ENCODE results near the gene IRX1. TPM values are rescaled to one million over a fixed set of nuclear protein-coding genes. Genes with fewer than 3 reads are reported as not detected.

IRX1 gene
- total RNA-seq, 1 donor from 2014 or later, result not detected

DNA sequence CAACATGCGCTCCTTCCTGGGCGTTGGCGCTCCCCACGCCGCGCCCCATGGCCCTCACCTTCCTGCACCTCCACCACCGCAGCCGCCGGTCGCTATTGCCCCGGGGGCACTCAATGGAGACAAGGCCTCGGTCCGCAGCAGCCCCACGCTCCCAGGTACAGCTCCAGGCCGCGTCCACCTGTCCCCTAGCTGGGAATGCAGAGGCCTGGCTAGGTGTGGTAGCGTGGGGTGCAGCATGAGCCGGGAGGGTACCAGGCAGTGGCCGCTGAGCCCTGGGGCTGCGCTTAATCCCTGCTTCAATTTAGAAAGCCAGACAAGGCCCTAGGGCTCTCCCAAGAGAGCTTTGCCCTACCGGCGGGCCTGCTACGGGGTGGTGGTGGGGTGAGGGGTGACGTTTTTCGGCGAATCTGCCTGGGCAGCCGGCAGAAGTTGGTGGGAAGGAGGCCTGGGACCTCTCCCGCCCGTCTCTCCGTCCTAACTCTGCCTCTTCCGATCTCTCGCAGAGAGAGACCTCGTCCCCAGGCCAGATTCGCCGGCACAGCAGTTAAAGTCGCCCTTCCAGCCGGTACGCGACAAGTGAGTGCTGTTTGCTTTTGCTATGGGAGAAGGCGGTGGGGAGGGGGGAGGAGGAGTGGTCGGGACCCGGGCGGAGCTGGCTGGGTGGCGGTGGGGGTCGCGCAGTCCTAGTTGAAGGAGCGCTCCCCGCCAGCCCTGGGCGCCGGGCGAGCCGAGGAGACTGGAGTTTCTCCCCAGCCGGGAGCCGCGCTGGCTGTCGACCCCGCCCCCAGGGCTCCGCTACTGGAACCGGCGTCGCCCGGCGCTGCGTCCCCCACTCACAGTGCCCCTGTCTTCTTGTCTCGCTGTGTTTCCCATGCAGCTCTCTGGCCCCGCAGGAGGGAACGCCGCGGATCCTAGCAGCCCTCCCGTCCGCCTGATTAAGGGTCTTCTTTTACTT, 4.8 kb downstream of the IRX1 start:
- no peak for DNase-seq (ENCODE audit: low spot score)

DNA sequence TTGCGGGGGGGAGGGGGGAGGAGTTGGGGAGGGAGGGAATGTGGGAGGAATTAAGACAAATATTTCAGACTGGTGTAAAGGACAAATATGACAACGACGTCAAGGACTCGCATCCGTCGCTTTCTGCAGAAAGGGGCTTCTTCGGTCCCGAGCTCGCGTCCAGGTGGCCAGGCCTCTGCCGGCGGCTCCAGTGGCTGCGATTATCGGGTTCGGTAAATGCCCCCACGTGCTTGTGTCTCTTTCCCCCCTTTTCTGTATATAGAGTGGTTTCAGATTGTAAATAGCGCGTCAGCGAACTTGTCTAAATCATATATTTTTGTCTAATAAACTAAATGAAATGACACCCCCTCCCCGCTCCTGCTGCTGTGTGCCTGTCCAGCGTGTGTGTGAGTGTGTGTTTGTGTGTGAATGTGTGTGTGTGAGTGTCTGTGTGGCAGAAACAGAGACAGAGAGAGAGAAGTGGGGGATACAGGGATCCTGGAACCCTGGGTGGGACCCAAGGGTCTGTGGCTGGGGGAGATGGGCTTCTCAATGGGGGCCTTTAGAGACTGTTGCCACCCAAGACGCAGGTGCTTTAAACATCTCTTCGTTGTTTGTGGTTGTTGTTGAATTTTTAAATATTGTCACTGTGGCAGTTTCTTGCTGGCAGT, 5.6 kb downstream of the IRX1 start:
- DNase-seq (ENCODE audit: low spot score), result no peak

DNA sequence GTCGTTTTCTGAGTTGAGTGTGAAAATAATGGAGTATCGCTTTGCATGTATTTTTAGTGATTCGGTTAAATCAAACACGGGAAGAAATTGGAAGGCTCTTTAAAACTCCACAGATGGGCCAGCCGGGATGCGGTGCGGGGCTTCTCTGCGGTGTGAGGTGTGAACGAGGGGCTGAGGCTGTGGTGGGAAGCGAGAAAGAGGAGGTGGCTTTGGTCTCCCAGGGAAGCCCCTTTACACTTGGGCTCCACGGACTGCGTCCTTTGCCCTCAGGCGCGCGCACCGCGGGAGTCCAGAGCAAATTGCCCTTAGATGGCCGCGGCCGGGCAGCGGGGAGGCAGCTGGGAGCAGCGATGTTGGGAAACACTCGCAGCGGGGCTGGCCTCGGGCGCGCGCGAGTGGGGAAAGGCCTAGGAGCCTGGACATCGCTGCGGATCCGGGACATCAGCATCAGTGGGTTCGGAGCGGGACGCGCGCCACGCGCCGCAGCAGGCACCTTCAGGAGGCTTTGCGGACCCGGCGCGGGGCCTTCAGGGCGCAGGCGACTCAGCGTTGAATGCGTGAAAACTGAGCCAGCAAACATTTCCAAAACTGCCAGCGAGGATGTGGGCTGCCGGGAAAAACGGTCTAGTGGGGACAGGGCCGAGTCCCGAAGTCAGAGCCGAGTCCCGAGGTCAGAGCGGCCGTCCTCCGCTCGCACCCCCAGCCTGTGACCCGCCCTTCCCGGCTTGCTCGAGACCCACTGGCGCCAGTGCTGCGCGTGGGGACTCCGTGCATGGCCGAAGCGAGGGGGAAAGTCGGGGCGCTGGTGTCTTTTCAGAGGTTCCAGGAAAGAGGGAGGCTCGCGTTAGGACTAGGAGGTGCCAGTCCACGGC, 6.5 kb downstream of the IRX1 start:
- no peak for DNase-seq (ENCODE audit: low spot score)

- DNase-seq (ENCODE audit: low spot score), result no peak
Measured at GRCh38 chr5:3602785-3603502, 7.3 kb downstream of the IRX1 start.

GRCh38 chr5:3604501-3604900, 8.9 kb downstream of the IRX1 start:
- no peak for DNase-seq (ENCODE audit: low spot score)

GRCh38 chr5:3605298-3606010, 9.8 kb downstream of the IRX1 start:
- DNase-seq (ENCODE audit: low spot score), result no peak

- no peak for DNase-seq (ENCODE audit: low spot score)
Measured at GRCh38 chr5:3606121-3606831, 10.6 kb downstream of the IRX1 start.

GRCh38 chr5:3607541-3608181, 12.0 kb downstream of the IRX1 start:
- DNase-seq (ENCODE audit: low spot score), result no peak

GRCh38 chr5:3609120-3609681, 13.6 kb downstream of the IRX1 start:
- no peak for DNase-seq (ENCODE audit: low spot score)

DNA sequence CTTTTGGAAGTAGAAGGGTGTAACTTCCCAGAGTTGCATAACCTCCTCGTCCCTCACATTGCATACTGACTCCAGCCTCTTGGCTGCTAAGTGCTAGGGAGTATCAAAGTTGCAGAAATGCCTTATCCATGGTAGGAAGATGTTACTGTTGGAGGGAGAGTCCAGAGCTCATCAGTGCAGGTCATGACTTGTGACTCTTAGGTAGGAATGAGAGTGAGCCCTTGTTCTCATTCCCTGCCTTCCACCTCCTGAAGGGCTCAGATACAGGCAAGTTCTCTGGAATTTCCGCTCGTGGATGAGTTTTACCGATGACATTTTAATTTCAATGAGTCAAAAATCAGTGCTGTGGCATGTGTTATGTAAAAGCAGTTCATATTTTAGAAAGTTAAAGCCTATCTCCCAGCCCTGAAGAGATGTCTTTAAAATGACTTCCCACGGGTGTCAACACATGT, 17.0 kb downstream of the IRX1 start:
- DNase-seq (ENCODE audit: low spot score), result no peak

GRCh38 chr5:3613726-3614125, 18.1 kb downstream of the IRX1 start:
- no peak for DNase-seq (ENCODE audit: low spot score)

DNA sequence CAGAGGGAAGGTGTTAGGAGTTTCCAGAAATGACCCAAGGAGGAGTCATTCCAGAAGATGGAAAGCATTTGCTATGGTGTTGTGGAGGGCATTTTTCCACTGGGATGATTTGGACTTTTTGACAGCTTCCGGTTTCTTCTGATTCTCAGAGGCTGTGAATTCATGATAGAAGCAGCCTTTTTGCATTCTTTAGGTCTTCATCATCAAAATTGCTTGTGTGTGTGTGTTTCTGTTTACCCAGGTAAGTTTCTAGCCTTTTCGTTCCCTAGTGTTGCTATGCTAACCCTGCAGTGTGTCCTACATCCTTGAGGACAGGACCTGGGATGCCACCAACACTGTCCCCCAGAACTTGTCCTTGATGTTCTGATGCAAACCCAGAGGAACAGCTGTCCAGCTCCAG, 19.6 kb downstream of the IRX1 start:
- no peak for DNase-seq (ENCODE audit: low spot score)

- DNase-seq (ENCODE audit: low spot score), result no peak
Measured at GRCh38 chr5:3615829-3616228, 20.2 kb downstream of the IRX1 start.

DNA sequence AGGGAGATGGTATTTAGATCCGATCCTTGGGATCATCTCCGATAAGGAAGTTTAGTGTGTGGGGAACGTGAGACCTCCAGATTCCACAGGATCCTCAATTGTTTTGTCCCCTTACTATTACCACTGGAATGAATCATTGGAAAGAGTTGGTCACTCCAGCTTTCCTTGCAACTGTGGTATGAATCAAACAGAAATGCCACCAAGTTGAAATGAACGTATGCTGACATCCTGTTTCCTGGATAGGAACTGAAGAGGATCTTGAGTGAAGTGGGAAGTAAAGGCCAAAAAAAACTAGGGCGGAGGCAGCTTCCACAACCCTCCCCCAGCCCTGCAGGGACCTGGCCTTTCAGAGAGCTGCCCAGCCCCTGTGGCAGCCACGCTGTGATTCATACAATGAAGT, 23.9 kb downstream of the IRX1 start:
- DNase-seq (ENCODE audit: low spot score), result no peak

- no peak for DNase-seq (ENCODE audit: low spot score)
Measured at GRCh38 chr5:3622961-3623360, 27.3 kb downstream of the IRX1 start.

DNA sequence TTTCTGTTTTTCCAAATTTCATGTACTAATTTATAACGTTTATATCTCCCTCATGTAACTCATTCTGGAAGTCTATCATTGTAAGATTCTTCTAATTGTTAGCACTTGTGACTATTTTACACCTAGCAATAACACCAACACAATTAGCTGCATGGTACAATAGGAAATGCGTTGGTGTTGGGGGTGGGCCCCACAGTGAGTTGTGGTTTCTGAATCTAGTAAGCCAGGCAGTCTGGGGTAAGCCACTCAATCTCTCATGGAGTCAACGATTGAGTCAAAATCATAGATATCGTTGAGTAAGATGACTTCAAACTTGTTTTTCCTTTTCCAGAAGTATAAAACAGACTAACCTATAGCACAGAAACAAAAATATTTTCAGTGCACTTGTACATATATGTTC, 30.0 kb downstream of the IRX1 start:
- DNase-seq (ENCODE audit: low spot score), result no peak

DNA sequence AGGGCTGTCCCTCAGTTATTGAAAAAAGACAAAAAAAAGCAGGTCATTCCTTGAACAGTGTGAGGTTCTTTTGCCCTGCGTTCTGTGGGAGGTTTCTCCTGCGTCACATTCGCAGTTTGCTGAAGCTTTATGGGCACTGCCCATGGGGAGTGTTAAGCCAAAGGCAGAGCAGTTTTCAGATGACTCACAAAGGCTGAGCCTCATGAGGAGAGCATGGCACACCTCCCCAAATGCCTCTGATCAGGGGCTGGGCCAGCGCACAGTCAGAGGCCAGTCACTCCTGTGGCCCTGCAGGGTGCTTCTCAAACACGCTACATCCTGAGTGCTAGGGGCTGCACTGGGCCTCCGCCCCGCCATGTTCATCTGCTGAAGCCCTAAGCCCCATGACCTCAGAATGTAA, 38.4 kb downstream of the IRX1 start:
- DNase-seq (ENCODE audit: low spot score), result no peak

DNA sequence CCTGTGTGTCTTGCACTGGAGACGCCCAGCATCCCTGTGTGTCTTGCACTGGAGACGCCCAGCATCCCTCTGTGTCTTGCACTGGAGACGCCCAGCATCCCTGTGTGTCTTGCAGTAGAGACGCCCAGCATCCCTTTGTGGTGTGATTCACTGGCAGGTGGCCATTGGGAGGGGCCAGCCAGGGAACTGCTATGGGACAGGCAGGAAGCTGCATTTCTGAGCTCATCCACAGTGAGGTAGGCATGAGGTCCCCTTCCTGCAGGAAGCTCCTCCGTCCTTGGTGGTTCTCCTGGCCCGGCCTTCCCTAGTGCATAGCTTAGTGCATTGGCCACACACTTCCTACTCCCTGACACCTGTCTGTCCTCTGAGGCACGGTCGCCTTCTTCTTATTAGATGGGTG, 43.5 kb downstream of the IRX1 start:
- no peak for DNase-seq (ENCODE audit: low spot score)

DNA sequence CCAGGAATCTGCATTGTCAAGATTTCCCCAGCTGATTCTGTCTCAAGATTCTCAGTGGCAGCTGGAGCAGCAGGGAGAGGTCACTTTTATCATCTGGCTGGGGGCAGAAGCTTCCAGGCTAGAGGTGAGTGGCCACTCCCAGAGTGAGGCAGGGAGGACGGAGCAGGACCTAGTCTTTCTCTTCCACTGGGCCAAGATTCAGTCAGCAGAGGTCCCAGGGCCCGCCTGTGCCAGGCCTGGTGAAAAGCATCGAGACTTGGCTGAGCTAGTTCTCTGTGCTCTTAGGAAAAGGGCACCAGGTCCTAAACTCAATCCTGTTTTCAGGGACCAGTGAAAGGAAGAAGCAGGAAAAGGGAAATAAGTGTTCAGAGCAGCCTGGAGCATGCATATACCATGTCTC, 46.6 kb downstream of the IRX1 start:
- DNase-seq (ENCODE audit: low spot score), result peak; percentile 10

Data from ureter (tissue), 1 donor.